ENCODE measurements around the gene GTF2A2.
A peak's percentile ranks its signal among the peaks of the same experiment; 100 is the strongest.
"Not testable (repeated sequence)": the region's sequence is repeated elsewhere in the genome, so short reads cannot be mapped to it uniquely, and the experiment has no call there.

GTF2A2 gene

DNA sequence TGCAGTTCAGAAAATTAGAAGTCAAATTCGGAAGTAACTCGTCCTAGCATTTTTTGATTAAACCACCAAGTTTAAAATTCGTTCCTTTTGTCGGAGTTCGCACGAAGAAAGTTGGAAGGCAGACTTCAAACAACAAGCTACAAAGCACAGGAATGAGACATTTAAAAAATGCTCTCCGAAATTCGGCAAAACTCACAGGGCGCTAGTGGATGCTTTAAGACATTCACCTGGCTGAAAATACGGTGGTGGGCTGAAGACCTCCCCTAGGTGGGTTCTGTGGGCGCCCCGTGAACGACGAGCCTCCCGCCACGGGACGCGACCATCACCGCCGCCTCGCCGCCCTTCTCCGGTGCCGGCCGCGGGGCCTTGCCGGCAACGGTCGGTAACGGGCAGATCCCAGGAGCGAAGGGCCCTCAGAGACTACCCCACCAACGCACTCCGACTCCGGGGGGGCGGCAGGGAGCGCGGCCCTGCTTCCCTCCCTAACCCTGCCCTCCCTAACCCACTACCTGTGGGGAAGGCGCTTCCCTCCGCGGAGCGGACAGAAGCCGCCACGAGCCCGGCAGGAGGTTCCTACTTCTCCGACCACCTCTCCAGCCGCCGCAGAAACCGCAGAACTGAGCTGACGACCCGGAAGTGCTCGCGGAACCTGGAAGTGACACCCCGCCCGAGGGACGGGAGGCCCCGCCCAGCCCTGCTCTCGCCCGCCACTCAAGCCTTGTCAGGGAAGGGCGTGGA is at the start of gene GTF2A2:
Gene GTF2A2, minus strand, starts transcription at position 619 of the 738 bp plus-strand sequence. CDS start 5,238 bp downstream, outside the sequence.
- DNase-seq (ENCODE audit: extremely low spot score), result peak; percentile 95
- POLR2A ChIA-PET, result interaction anchor here (0.5 to 0.6 kb wide), 2 partner anchors 33 to 741 kb away, joined by 3 to 4 read pairs; no protein-coding TSS in a partner anchor
- CTCF ChIA-PET, result interaction anchor here (0.9 to 1.7 kb wide), 6 partner anchors 9 to 124 kb away, joined by 3 to 7 read pairs (median 4); no protein-coding TSS in a partner anchor
- TF ChIP-seq, protein P1, sequence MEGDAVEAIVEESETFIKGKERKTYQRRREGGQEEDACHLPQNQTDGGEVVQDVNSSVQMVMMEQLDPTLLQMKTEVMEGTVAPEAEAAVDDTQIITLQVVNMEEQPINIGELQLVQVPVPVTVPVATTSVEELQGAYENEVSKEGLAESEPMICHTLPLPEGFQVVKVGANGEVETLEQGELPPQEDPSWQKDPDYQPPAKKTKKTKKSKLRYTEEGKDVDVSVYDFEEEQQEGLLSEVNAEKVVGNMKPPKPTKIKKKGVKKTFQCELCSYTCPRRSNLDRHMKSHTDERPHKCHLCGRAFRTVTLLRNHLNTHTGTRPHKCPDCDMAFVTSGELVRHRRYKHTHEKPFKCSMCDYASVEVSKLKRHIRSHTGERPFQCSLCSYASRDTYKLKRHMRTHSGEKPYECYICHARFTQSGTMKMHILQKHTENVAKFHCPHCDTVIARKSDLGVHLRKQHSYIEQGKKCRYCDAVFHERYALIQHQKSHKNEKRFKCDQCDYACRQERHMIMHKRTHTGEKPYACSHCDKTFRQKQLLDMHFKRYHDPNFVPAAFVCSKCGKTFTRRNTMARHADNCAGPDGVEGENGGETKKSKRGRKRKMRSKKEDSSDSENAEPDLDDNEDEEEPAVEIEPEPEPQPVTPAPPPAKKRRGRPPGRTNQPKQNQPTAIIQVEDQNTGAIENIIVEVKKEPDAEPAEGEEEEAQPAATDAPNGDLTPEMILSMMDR (IDR thresholded peaks at IDR 0.05; ENCODE audit: control extremely low read depth, extremely low read depth, low read depth, missing control alignments), result no peak

DNA sequence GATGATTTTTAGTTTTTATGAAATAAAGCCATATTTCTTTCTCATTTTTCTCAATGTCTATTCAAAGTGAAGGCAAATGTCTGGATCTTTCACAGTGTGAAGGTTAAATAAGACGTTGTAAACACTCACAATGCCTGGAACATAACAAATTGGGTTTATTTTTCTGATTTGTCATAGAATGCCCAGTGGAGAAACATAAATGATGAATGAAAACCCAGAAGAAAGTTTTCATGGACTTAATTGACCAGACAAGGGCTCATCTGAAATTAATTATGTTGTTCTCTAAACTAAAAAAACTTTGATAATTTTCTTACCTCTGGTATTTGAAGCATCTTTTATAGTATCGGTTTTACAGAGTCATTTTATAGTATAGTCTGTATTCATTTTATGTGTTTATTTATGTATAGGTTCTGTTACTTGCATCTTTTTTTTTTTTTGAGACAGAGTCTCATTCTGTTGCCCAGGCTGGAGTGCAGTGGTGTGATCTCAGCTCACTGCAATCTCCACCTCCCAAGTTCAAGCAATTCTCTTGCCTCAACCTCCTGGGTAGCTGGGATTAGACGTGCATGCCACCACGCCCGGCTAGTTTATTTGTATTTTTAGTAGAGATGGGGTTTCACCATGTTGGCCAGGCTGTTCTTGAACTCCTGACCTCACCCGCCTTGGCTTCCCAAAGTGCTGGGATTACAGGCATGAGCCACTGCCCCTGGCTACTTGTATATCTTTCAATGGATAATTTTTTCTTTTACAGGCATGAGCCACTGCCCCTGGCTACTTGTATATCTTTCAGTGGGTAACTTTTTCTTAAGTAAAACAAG is 46.9 kb upstream of the GTF2A2 start:
- DNase-seq (ENCODE audit: extremely low spot score), result no peak
- POLR2A ChIA-PET, result no interaction called here
- CTCF ChIA-PET, result no interaction called here
- TF ChIP-seq, protein P1 (IDR thresholded peaks at IDR 0.05; ENCODE audit: control extremely low read depth, extremely low read depth, low read depth, missing control alignments), result no peak

DNA sequence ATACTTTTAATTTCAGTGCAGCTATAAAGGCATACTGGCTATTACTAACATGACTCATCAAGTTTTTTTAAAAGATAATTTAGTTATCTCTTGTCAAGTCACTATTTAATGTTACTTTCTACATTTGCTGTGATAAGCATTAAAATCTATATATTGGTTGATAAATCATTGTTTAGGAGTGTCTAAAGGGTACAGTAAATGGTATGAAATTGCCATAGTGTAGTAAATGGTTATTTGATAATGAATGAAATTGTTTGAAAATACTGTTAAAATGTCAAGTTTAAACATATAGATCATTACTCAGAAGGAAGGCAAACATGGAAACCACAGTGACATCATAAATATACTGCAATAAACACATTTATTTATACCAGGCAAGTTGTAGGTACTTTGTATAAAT is 45.0 kb upstream of the GTF2A2 start:
- ChIA-PET CTCF (interaction anchor here (0.6 kb wide), 1 partner anchor 9 kb away, joined by 3 read pairs; no protein-coding TSS in a partner anchor), POLR2A (no interaction called here)
- no peak for DNase-seq (ENCODE audit: extremely low spot score)
- TF ChIP-seq, protein P1 (IDR thresholded peaks at IDR 0.05; ENCODE audit: control extremely low read depth, extremely low read depth, low read depth, missing control alignments), result no peak

- DNase-seq (ENCODE audit: extremely low spot score), result no peak
- TF ChIP-seq, protein P1 (IDR thresholded peaks at IDR 0.05; ENCODE audit: control extremely low read depth, extremely low read depth, low read depth, missing control alignments), result no peak
- ChIA-PET CTCF (interaction anchor here (0.6 kb wide), 1 partner anchor 9 kb away, joined by 3 read pairs; no protein-coding TSS in a partner anchor), POLR2A (no interaction called here)
Observed at GRCh38 chr15:59701880-59702279, 44.6 kb upstream of the GTF2A2 start.

- ChIA-PET POLR2A (no interaction called here), CTCF (interaction anchor here (1.6 kb wide), 1 partner anchor 9 kb away, joined by 4 read pairs; no protein-coding TSS in a partner anchor)
- TF ChIP-seq, protein P1 (IDR thresholded peaks at IDR 0.05; ENCODE audit: control extremely low read depth, extremely low read depth, low read depth, missing control alignments), result no peak
- DNase-seq (ENCODE audit: extremely low spot score), result no peak
Observed at GRCh38 chr15:59699810-59700431, 42.6 kb upstream of the GTF2A2 start.

DNA sequence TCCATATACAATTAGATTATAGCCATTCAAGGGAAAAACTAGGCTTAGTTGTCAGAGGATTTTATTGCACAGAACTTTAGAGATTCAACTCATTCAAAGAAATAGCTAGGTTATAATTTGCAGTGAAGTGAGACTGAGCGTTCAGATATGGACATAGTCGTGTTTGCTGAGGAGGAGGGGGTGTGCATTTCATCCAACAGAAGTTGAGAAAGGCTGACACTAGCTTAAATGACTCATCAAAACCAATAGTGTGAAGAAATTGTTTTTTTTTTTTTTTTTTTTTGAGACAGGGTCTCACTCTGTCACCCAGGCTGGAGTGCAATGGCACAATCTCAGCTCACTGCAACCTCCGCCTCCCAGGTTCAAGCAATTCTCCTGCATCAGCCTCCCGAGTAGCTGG is 40.8 kb upstream of the GTF2A2 start:
- POLR2A ChIA-PET, result interaction anchor here (0.7 kb wide), 1 partner anchor 8 kb away, joined by 4 read pairs; no protein-coding TSS in a partner anchor
- CTCF ChIA-PET; DNase-seq (ENCODE audit: extremely low spot score): not testable (repeated sequence)
